HG03103 (cell line): ENCODE data around the gene SLC44A3.
A peak's percentile ranks its signal among the peaks of the same experiment; 100 is the strongest.
"Not testable (repeated sequence)": the region's sequence is repeated elsewhere in the genome, so short reads cannot be mapped to it uniquely, and the experiment has no call there.

ENCODE experiments used
- ATAC-seq: cut with Tn5 transposase; IDR thresholded peaks from one replicate; pipeline ENCODE4 v1.9.1; 2021; ENCODE audit warnings: low read depth; ENCODE audit not compliant: unreplicated experiment

SLC44A3 gene

DNA sequence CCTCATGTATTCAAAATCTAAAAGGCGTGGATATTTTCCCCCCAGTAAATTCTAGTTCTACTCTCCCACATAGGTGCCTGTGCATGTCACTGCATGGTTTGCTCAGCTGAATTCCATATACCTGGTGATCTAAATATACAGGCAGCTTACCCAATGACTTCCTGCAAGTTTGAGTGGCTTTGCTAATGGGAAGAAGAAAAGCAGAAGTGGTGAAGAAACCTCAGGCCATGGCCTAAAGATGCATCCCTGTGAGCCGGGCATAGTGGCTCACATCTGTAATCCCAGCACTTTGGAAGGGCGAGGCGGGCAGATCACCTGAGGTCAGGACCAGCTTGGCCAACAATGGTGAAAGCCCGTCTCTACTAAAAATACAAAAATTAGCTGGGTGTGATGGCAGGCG is 11.5 kb downstream of the SLC44A3 start:
- no peak for ATAC-seq

DNA sequence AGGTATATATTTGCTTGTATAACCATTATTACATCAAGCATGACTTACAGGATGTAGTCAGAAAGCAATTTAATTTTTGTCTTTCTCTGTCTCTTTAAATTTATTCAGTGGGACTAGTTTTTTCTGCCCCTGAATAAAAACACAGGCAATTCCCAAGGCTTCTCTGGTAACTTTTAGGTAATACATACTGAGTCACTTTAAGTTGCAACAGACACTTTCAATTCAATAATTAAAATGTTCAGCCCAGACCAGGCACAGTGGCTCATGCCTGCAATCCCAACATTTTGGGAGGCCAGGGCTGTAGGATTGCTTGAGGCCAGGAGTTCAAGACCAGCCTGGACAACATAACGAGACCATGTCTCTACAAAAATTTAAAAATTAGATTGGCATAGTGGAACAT is 12.3 kb downstream of the SLC44A3 start:
- no peak for ATAC-seq

DNA sequence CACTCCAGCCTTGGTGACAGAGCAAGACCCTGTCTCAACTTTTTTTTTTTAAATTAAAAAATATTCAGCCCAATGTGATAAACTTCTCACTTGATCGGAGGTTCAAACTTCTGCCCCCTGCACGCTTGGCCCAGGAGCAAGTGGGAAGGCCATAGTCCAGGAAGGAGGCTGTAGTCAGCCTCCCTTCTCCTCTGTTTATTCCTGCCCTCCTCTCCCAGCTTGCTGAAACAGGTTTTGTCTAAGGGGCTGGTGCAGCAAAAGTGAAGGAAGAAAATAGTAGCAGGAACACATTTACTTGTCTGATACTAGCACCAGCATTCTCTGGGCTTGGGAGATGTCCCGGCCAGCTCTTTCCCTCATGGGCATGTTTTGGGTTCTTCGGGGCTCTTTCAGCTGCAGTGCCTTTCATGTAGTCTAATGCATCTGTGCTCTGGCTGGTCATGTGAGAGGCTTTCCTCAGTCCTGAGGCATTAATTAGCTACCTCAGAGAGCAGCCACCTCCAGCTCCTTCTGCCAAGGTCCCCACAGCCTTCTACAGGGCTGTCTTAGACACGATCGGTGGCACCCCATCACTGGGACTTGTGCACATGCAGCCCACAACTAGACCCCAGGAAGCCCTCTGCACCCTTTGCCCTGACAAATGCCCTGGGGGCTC is 12.9 kb downstream of the SLC44A3 start:
- ATAC-seq, result no peak

DNA sequence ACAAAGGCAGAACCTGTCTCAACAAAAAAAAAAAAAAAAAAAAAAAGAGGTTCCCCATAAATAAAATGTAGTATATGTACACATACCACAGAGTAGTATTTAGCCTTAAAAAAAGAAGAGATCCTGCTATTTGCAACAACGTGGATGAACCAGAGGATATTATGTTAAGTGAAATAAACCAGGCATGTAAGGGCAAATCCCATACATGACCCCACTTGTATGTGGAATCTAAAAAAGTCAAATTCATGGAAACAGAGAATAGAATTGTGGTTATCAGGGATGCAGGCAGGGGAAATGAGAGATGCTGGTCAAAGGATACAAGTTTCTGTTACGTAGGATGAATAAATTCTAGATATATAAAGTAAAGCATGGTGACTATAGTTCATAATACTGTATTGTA is 16.7 kb downstream of the SLC44A3 start:
- ATAC-seq, result no peak

DNA sequence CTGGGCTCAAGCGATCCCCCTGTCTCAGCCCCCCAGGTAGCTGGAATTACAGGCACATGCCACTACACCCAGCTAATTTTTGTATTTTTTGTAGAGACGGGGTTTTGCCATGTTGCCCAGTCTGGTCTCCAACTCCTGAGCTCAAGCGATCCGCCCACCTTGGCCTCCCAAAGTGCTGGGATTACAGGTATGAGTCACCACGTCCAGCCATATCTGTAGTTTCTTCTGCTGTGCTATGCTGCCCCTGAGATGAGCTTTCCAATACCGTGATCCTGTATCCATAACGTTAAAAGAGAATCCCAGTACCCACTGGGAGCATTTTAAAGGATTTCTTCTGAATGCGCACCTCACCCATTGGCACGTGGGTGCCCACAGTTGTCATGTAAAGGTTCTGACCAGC is 20.2 kb downstream of the SLC44A3 start:
- not testable (repeated sequence) for ATAC-seq

DNA sequence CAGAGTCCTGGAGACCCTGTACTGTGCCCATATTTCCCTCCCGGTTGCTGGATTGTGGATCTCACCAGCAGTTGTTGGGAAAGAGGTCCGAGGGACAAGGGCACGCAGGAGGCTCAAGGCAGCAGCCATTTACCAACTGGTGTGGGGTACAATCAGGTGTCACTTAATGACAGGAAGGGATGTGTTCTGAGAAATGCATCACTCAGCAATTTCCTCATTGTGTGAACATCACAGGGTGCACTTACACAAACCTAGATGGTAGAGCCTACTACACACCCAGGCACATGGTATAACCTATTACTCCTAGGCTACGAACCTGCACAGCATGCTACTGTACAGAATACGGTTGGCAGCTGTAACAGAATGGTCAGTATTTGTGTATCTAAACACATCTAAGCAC is 20.7 kb downstream of the SLC44A3 start:
- no peak for ATAC-seq

DNA sequence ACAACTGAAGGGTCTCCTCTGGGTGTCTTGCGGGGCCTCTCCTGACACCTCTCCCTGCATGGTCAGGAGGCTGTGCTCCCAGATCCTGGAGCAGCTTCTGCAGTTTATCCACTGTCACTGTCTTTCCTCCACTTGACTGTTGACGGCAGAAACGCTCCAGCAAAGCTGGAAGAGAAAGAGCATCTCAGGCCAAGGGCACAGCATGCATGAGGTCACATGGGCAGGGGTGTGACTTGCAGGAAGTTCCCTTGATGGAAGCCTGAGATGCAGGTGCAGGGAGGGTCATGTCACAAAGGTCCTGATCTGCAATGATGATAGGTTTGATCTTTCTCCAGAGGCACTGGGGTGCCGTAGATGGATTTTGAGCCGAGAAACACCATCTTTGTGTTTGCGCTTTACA is 23.3 kb downstream of the SLC44A3 start:
- no peak for ATAC-seq

DNA sequence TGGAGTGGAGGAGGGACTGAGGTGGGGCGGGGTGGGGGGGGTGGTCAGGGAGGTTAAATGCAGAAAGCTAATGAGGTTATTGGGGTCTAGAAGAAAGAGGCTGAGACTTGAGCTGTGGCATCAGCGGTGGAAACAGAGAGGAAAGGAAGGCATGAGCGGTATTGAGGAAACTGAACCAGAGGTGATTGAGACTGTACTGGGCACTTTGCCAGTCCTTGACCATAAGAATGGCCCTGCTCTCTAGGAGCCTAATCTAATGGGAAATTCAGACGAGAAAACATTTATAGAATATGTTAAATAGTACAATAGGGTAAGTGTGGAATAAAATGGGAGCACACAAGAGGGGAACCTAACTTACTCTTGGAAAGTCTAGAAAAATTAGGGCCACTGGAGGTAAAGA is 23.7 kb downstream of the SLC44A3 start:
- no peak for ATAC-seq

DNA sequence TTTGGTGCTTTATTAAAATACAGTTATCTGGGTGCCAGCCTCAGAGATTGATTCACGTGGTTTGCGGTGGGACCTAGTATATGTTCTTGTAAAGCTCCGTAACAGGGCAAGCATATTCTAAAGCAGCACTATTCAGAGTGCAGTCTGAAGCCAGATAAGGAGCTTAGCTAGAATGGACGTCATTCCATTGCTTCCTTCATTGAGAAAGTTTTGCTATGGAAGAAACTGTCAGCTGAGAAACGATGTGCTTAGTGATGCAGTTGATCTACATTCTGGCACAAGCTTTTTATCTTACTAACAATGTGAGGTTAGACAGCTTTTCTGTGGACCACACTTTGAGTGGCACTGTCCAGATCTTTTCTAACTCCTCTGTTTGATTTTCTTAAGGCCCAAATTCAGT is 26.2 kb downstream of the SLC44A3 start:
- no peak for ATAC-seq

DNA sequence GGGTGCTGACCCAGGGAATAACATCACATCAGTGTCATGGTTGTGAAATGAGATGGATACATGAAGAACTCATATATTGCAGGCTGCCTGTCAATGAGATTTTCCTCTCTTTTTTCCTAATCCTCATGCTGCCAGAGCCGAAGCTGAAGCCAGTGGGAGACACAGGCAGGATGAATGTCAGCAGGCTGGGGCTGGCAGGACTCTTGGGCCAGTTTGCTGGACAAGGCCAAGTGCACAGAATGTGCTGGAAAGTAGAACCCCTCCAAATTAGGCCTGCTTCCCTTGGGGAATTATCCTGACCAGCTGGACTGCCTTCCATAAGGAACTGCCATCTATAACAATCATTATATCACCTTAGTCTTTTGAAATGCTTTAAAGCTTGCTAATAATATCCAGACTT is 31.4 kb downstream of the SLC44A3 start:
- no peak for ATAC-seq

DNA sequence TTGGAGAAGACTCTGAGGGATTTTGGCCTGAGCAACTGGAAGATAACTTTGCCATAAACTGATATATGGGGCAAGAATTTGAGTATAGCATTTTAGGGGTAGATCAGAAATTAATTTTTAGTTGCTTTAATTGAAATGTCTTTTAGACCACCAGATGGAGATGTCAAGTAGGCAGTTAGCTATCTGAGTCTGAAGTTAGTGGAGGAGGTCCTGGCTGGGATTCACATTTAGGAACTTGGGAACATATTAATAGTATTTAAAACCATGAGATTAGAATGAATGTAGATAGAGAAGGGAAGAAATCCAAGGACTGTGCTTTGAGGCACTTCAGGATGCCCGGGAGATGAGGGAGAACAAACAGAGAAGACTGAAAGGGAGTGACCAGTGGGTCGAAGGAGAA is 32.6 kb downstream of the SLC44A3 start:
- ATAC-seq, result no peak

DNA sequence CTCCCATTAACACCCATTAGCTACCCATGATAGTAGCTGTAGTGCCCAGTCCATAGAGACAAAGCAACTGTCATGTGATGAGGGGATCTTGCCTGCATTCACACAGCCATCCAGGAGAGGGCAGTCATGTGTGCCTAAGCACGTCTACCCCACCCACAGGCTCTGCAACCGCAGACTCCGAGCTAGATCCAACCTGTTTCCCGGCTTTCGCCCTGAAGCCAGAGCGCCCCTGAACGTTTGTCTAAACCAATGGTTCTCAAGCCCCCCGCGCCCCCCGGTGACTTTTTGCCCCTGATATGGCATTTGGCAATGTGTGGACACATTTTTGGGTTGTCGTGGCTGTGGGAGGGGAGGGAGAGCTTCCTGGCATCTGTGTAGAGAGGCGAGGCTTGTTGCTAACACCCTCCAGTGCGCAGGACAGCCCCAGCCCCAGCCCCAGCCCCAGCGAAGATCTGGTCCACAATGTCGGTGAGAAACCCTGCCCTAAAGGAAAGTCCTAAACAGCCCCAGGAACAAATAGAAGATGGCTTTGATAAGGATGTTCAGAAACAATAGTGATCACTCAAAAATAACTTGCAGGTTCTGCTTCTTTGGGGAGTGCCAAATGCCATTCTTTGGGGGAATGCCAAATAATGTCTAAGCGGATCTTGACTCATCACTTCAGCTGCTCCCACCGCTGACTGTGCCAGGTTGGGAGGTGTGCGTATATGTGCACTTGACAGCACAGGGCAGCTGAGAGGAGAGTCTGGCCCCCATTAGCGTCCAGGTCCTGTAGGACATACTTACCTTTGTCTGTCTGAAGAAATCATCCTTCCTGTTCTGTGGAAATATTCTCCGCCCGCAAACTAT is 34.5 kb downstream of the SLC44A3 start:
- peak; percentile 97 for ATAC-seq

DNA sequence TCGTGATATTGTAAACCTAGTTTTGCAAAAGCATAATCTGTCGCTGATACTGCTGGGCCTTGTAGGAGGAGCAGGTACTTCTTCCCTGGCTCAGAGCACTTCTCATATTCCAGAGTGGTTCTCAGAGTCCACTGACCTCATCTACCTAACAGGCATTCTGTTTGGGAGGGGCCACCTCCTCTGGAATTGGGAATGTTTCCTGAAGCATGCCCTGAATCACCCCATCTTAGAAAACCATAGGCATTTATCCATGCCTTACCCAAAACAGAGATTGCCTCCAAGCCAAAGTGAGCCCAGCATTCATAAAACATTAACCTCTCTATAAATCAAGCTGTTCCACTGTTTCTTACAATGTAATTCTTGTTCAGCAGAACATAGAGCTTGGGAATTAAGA is 35.1 kb downstream of the SLC44A3 start:
- no peak for ATAC-seq

DNA sequence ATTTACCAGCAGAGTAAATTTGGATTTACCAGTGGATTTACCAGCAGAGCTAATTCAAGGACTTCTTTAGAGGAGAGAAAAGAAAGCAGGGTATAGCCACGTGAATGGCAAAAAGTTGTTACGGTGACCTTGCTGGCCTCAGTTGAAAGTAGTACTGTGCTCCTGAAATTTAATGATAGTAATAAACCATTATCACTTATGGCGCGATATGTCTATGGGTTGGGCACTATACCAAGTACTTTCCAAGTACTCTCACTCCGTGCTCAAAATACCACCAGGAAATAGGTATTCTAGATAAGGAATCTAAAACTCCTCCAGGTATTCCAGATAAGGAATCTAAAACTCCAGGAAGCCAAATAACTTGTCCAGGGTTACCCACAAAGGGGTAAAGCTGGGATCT is 35.8 kb downstream of the SLC44A3 start:
- ATAC-seq, result no peak

DNA sequence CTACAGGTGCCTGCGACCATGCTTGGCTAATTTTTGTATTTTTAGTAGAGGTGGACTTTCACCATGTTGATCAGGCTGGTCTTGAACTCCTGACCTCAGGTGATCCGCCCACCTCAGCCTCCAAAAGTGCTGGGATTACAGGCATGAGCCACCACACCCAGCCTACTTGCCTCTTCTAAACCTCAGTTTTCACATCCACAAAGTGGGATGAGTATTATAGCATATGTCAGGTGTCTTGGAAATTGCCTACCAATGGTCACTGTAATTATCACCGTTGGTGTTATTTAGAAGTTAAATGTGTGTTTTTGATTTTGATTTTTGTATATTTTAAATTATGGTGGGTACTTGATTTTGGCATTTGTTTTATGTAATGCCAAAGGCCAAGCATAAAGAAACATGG is 36.7 kb downstream of the SLC44A3 start:
- ATAC-seq, result no peak

DNA sequence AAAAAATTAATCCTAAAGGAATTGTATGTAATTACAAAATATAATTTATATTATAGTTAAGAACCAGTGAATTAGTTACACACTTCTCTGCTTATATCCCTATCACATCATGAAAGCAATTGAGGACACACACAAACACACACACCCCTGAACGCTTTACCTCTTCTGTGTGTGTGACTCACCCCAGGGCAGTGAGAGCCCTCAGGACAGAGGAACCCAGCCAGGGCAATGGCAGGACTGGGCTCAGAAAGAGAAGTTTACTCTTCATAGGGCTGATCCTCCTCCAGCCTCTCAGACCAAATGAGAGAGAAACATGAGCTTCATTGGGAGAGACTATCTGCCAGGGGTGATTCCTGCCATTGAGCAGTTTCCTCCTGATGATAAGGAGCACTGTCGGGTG is 38.1 kb downstream of the SLC44A3 start:
- no peak for ATAC-seq

DNA sequence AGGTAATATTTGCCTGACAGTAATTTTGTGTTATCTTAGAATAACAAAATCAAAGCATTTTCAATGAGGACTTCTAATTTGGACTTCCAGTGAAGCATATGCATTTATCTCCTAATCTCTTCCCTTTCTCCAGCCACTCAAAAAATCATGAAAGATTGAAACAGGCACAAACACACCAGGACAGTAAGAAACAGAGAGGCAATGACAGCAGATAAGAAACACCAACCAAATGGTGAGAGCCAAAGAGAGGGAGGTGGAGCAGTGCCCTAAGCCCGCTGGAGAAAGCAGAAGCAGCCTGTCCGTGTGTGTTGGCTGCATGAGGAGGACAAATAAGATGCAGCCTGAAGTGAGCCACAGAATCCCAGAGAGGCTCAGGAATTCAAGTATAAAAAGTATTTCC is 39.0 kb downstream of the SLC44A3 start:
- ATAC-seq, result no peak

DNA sequence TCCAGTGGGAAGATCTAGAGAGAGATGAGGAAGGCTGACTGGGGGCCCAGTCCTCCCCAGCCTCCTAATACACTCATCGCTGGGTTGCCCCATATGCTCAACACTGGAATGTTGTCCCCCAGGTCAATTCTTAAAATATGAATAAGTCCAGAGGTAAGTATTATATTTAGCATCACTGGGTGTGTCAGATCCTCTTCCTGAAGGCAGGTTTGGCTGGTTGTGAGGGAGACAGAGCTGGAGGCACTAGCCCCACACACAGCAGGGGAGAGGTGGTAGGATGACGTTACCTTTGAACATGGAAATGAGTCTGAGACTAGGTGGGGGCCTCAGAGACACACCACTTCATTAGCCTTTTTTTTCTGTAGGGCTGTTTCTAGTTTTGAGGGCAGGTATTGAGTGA is 42.6 kb downstream of the SLC44A3 start:
- ATAC-seq, result no peak

DNA sequence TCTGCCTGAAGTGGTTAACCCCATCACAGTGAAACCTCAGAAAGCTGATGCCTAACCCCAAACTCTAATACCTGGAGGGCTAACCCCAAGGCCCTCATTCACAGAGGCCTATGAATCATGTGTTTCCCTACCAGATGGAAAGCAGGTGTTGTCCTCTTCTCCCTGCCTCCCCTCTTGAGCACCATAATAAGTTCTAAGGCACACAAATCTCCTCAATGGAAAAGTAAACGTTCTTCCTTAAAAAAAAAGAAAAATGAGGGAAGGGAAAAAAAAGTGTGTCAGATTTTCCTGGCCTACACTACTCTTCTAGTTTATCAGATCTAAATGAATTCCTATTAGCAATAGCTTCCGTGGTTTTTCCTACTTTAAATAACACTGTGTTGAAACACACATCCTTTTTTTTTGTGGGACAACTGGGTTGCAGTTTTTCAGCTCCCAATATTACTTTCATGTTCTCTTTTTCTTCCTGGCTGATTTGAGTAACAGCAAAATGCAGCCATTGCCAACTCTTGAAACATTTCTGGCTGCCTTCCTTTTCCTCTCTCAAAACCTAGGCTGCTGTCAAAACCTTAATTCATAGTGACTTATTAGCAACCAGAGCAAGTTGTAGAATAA is 43.2 kb downstream of the SLC44A3 start:
- no peak for ATAC-seq

DNA sequence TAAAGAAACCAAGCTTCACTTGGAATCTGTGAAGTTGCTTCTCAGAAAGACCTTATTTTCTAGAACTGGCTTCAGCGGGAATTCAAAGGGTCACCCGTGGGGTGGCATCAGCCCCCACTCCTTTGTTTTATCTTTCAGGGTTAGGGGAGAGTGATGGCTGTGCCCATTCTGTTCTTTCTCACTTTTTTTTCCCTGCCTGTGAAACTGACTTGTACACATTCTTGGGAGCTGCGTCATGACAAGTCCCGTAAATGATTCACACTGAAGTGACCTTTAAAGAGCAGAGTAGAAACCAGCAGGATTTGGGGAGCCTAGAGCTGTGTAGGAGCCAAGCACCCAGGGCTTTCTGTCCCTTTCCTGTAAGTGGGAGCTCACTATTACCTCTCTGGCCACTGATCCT is 43.8 kb downstream of the SLC44A3 start:
- no peak for ATAC-seq

DNA sequence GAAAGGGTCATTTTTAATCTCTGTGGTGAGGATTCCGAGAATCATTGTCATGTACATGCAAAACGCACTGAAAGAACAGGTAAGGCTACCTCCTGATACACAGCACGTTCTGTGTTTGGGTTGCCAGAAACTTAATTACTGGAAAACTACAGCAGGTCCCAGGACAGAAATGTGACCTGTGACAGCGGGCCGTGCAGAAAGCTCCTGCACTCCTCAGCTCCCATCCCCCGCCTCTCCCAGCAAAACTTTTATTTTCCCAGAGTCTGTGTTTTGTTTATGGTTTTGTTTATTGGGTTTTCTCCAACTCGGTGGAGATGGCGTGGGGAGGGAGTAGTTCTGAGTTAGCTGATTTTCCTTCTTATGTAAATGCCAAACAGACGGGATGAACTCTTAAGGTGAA is 44.7 kb downstream of the SLC44A3 start:
- no peak for ATAC-seq

DNA sequence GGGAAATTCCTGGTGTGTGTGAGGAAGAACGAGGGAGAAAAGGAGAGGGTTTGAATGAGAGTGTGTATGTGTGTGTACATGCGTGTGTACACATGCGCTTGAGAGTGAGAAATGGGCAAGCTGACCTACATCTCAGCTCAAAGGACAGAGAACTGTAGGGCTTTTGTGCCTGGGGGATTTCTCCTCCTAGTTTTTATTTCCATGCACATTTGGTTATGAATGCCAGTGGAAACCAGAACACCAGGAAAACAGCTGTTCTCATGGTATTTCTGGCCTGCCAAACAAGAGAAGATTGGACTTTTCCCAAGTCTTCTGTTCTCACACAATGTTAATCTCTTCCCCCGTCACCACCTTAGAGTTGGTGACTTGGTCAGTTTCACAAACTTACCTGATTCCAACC is 45.2 kb downstream of the SLC44A3 start:
- ATAC-seq, result no peak
